Body of pancreas (tissue), 4 donors: ENCODE results near the gene DAPK2.

Source experiments
- POLR2A ChIP-seq, 3 donors: fragments of 450-650 bp; IDR thresholded peaks; one replicate each; pipeline ENCODE4 v1.6.1; 2016; ENCODE audit warnings: antibody characterized with exemption in 3 of 3, mild to moderate bottlenecking in 2 of 3
- TF ChIP-seq, protein P1 (sequence below), 7 experiments: fragments of 450-650 bp in 4 of 7; fragments of 200-600 bp in 3 of 7; sonication (generic) in 3 of 7; IDR thresholded peaks; one replicate each; pipeline ENCODE4 v1.5.1; 2016 to 2019; ENCODE audit warnings: antibody characterized with exemption in 7 of 7

DNA sequence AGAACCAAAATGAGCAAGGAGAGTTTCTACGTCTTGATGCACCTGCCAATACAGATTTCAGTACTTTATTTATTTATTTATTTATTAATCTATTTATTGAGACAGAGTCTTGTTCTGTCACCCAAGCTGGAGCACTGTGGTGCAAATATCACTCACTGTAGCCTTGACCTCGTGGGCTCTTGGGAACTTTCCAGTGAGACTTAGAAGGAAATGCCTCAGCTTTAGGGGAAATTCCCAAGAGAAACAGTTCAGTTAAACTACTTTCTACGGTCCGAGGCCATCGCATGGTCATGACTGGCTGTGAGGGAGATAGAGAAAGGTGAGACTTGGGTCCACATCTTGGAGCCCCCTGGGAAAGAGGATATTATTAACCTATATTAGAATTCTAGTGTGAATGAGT, 165.5 kb downstream of the DAPK2 start:
- TF ChIP-seq, protein P1, sequence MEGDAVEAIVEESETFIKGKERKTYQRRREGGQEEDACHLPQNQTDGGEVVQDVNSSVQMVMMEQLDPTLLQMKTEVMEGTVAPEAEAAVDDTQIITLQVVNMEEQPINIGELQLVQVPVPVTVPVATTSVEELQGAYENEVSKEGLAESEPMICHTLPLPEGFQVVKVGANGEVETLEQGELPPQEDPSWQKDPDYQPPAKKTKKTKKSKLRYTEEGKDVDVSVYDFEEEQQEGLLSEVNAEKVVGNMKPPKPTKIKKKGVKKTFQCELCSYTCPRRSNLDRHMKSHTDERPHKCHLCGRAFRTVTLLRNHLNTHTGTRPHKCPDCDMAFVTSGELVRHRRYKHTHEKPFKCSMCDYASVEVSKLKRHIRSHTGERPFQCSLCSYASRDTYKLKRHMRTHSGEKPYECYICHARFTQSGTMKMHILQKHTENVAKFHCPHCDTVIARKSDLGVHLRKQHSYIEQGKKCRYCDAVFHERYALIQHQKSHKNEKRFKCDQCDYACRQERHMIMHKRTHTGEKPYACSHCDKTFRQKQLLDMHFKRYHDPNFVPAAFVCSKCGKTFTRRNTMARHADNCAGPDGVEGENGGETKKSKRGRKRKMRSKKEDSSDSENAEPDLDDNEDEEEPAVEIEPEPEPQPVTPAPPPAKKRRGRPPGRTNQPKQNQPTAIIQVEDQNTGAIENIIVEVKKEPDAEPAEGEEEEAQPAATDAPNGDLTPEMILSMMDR (IDR thresholded peaks at IDR 0.05) = no peak
- TF ChIP-seq POLR2A (IDR thresholded peaks at IDR 0.05) = no peak
